IMR-90 (cell line): ENCODE measurements around the gene PDCL2. TPM values are rescaled to one million over a fixed set of nuclear protein-coding genes. Genes with fewer than 3 reads are reported as not detected.

Experiments used
- ATAC-seq: fragments of 200-7000 bp; cut with Tn5 transposase; 2 replicates; pipeline ENCODE4 v1.9.1; 2020; ENCODE audit warnings: low read depth, mild to moderate bottlenecking, moderate library complexity
- BruUV-seq: library from RNA; stranded (reverse); fragments of 400-500 nt; replicated peaks from 2 replicates; lab custom pipeline; 2021; lab: Mats Ljungman, UMichigan
- CTCF ChIA-PET: fragments of 300-600 bp; formaldehyde crosslinking; extraction: SDS; loops from one replicate; lab custom pipeline; 2021; ENCODE audit warnings: antibody characterized with exemption; lab: Yijun Ruan, JAX
- POLR2A ChIA-PET: fragments of 300-600 bp; sonication (Branson Sonifier 250); formaldehyde crosslinking; loops from one replicate; lab custom pipeline; 2022; ENCODE audit warnings: antibody characterized with exemption; ENCODE audit not compliant: unreplicated experiment; lab: Charles Lee
- DNase-seq: peaks from one replicate; pipeline ENCODE4 v3.0.0; 2013
- H2AFZ ChIP-seq: replicated peaks from 2 replicates; pipeline ENCODE3; 2013; ENCODE audit warnings: low read length, mild to moderate bottlenecking; ENCODE audit not compliant: poor library complexity
- H2AK5ac ChIP-seq: 2 replicates; pipeline ENCODE4 v1.6.1; 2013; ENCODE audit warnings: low read depth, low read length, inconsistent platforms
- H2AK9ac ChIP-seq: replicated peaks from 2 replicates; pipeline ENCODE3; 2013; ENCODE audit warnings: mild to moderate bottlenecking, low read depth, low read length, moderate library complexity; ENCODE audit not compliant: poor library complexity
- H2BK120ac ChIP-seq: 2 replicates; pipeline ENCODE4 v1.6.1; 2013; ENCODE audit warnings: low read depth, low read length, inconsistent platforms
- H2BK15ac ChIP-seq: 3 replicates; pipeline ENCODE4 v1.6.1; 2013; ENCODE audit warnings: low read depth, low read length, inconsistent platforms
- H2BK20ac ChIP-seq: 2 replicates; pipeline ENCODE4 v1.6.1; 2013; ENCODE audit warnings: low read depth, mild to moderate bottlenecking, inconsistent platforms, low read length, moderate library complexity
- H2BK5ac ChIP-seq: 2 replicates; pipeline ENCODE4 v1.6.1; 2013; ENCODE audit warnings: mild to moderate bottlenecking, low read depth, low read length, inconsistent platforms; ENCODE audit not compliant: poor library complexity, severe bottlenecking
- H3K14ac ChIP-seq: replicated peaks from 2 replicates; pipeline ENCODE4 v1.6.1; 2013; ENCODE audit warnings: low read depth, low read length, inconsistent platforms
- H3K18ac ChIP-seq: 2 replicates; pipeline ENCODE4 v1.6.1; 2013; ENCODE audit warnings: low read depth, low read length, control low read depth
- H3K23ac ChIP-seq: 2 replicates; pipeline ENCODE4 v1.6.1; 2013; ENCODE audit warnings: low read depth, low read length, inconsistent platforms
- H3K27ac ChIP-seq: 2 replicates; pipeline ENCODE4 v1.5.1; 2013; ENCODE audit warnings: mild to moderate bottlenecking, control low read depth, low read length; ENCODE audit not compliant: insufficient read depth
- H3K27me3 ChIP-seq: 2 replicates; pipeline ENCODE4 v1.6.1; 2013; ENCODE audit warnings: low read length; ENCODE audit not compliant: control insufficient read depth, insufficient read depth
- H3K36me3 ChIP-seq: 2 replicates; pipeline ENCODE4 v1.6.1; 2013; ENCODE audit warnings: low read length, mixed read lengths; ENCODE audit not compliant: control insufficient read depth, insufficient read depth
- H3K4ac ChIP-seq: 2 replicates; pipeline ENCODE4 v1.6.1; 2013; ENCODE audit warnings: low read depth, low read length, inconsistent platforms
- H3K4me1 ChIP-seq: 2 replicates; pipeline ENCODE4 v1.6.1; 2013; ENCODE audit warnings: low read length, mixed read lengths; ENCODE audit not compliant: control insufficient read depth, insufficient read depth
- H3K4me2 ChIP-seq: 2 replicates; pipeline ENCODE4 v1.6.1; 2013; ENCODE audit warnings: low read depth, mild to moderate bottlenecking, control low read depth, low read length, moderate library complexity
- H3K4me3 ChIP-seq: 2 replicates; pipeline ENCODE4 v1.5.1; 2013; ENCODE audit warnings: low read depth, mild to moderate bottlenecking, control low read depth, low read length, moderate library complexity; ENCODE audit not compliant: insufficient read depth
- H3K56ac ChIP-seq: 2 replicates; pipeline ENCODE4 v1.6.1; 2013; ENCODE audit warnings: low read length, inconsistent platforms; ENCODE audit not compliant: insufficient read depth; ENCODE audit errors: extremely low read depth
- H3K79me1 ChIP-seq, 2 experiments: 2 replicates each; pipeline ENCODE4 v1.6.1; 2013; ENCODE audit warnings: low read length in 2 of 2, inconsistent platforms in 1 of 2, low read depth in 1 of 2
- H3K9ac ChIP-seq: 2 replicates; pipeline ENCODE4 v1.6.1; 2013; ENCODE audit warnings: low read depth, low read length, control low read depth
- H3K9me1 ChIP-seq: 2 replicates; pipeline ENCODE4 v1.6.1; 2013; ENCODE audit warnings: low read length, inconsistent platforms; ENCODE audit not compliant: insufficient read depth
- H3K9me3 ChIP-seq: 2 replicates; pipeline ENCODE4 v1.6.1; 2013; ENCODE audit warnings: low read length; ENCODE audit not compliant: control insufficient read depth, insufficient read depth
- H4K20me1 ChIP-seq: 2 replicates; pipeline ENCODE4 v1.6.1; 2013; ENCODE audit warnings: low read length, inconsistent platforms; ENCODE audit not compliant: insufficient read depth
- H4K5ac ChIP-seq: 2 replicates; pipeline ENCODE4 v1.6.1; 2013; ENCODE audit warnings: mild to moderate bottlenecking, low read depth, low read length, control low read depth
- H4K8ac ChIP-seq, 2 experiments: 2 replicates each; pipeline ENCODE4 v1.6.1; 2013; ENCODE audit warnings: low read depth in 2 of 2, low read length in 2 of 2, control low read depth in 1 of 2, inconsistent platforms in 1 of 2
- H4K91ac ChIP-seq: 2 replicates; pipeline ENCODE4 v1.6.1; 2013; ENCODE audit warnings: low read depth, low read length, inconsistent platforms; ENCODE audit not compliant: insufficient read depth
- BHLHE40 ChIP-seq: fragments of 150-350 bp; IDR thresholded peaks from 2 replicates; pipeline ENCODE4 v1.6.1; 2016; ENCODE audit warnings: mild to moderate bottlenecking, low read depth, low read length
- CEBPB ChIP-seq: IDR thresholded peaks from 2 replicates; pipeline ENCODE4 v1.6.1; 2012; ENCODE audit warnings: low read depth, low read length, improper control_type of control experiment
- CHD1 ChIP-seq: IDR thresholded peaks from 2 replicates; pipeline ENCODE4 v1.6.1; 2012; ENCODE audit warnings: low read depth, low read length, improper control_type of control experiment
- FOS ChIP-seq: fragments of 150-350 bp; IDR thresholded peaks from 2 replicates; pipeline ENCODE4 v1.6.1; 2016; ENCODE audit warnings: low read depth, low read length
- MAFK ChIP-seq: IDR thresholded peaks from 2 replicates; pipeline ENCODE4 v1.6.1; 2012; ENCODE audit warnings: low read depth, low read length, improper control_type of control experiment
- MAZ ChIP-seq: IDR thresholded peaks from 2 replicates; pipeline ENCODE4 v1.6.1; 2012; ENCODE audit warnings: low read depth, mild to moderate bottlenecking, low read length, improper control_type of control experiment, moderate library complexity, borderline replicate concordance
- MXI1 ChIP-seq: IDR thresholded peaks from 2 replicates; pipeline ENCODE4 v1.6.1; 2012; ENCODE audit warnings: low read depth, mild to moderate bottlenecking, low read length, moderate library complexity, borderline replicate concordance
- POLR2A ChIP-seq: IDR thresholded peaks from 2 replicates; pipeline ENCODE4 v1.6.1; 2012; ENCODE audit warnings: mild to moderate bottlenecking, low read depth, low read length
- RAD21 ChIP-seq: IDR thresholded peaks from 2 replicates; pipeline ENCODE4 v1.6.1; 2012; ENCODE audit warnings: low read length, improper control_type of control experiment
- RCOR1 ChIP-seq: IDR thresholded peaks from 2 replicates; pipeline ENCODE4 v1.6.1; 2012; ENCODE audit warnings: mild to moderate bottlenecking, low read length, improper control_type of control experiment; ENCODE audit not compliant: insufficient replicate concordance
- RFX5 ChIP-seq: IDR thresholded peaks from 2 replicates; pipeline ENCODE4 v1.8.0; 2012; ENCODE audit warnings: low read depth, mild to moderate bottlenecking, low read length, moderate library complexity
- SMC3 ChIP-seq: fragments of 150-350 bp; IDR thresholded peaks from 2 replicates; pipeline ENCODE4 v1.6.1; 2016; ENCODE audit warnings: low read depth, mild to moderate bottlenecking, antibody characterized with exemption, low read length, moderate library complexity
- WGBS, 2 experiments: methylation state at CpG; one replicate each; pipeline versions ENCODE4 v1.1.5 to v1.1.7; 2013; ENCODE audit warnings: missing lambda C conversion rate in 2 of 2; ENCODE audit not compliant: insufficient read length in 1 of 2; ENCODE audit errors: extremely low coverage in 2 of 2; 5-methylcytosine and 5-hydroxymethylcytosine counted together
- dilution Hi-C: fragments of 300-500 bp; cut with HindIII; formaldehyde crosslinking; loops from one replicate; pipeline ENCODE4 v1.14.3; 2018; ENCODE audit warnings: low sequenced_read_pairs; ENCODE audit not compliant: unreplicated experiment
- in situ Hi-C: fragments of 300-500 bp; cut with MboI; formaldehyde crosslinking; loops from 3 replicates; pipeline ENCODE4 v1.14.3; 2019; ENCODE audit warnings: low sequenced_read_pairs, inconsistent platforms, mixed read lengths
- intact Hi-C: fragments of 100-400 bp; cut with micrococcal nuclease; formaldehyde crosslinking; loops from 2 replicates; pipeline ENCODE4 v1.10.0; 2022
- polyA plus RNA-seq, 3 experiments: library from polyadenylated mRNA; depleted of rRNA; stranded (reverse); fragments of >200 nt; gene quantifications; 2 replicates each; pipeline ENCODE4 v1.2.3, GENCODE V29; 2012; ENCODE audit warnings: low replicate concordance in 1 of 3
- total RNA-seq: library from RNA; depleted of rRNA; stranded (reverse); fragments of >200 nt; gene quantifications from 2 replicates; pipeline ENCODE4 v1.2.3, GENCODE V29; 2012
- TF ChIP-seq, protein P1 (sequence below): fragments of 150-350 bp; IDR thresholded peaks from 2 replicates; pipeline ENCODE4 v1.6.1; 2016; ENCODE audit warnings: low read depth, mild to moderate bottlenecking, low read length, moderate library complexity, borderline replicate concordance
- TF ChIP-seq, protein P2 (sequence below): fragments of 150-350 bp; IDR thresholded peaks from 2 replicates; pipeline ENCODE4 v1.6.1; 2017; ENCODE audit warnings: mild to moderate bottlenecking, antibody characterized with exemption, low read length, low read depth
- TF ChIP-seq, protein P3 (sequence below): conservative IDR thresholded peaks from 2 replicates; pipeline ENCODE4 v1.5.1; 2012; ENCODE audit warnings: mild to moderate bottlenecking, low read depth, low read length, improper control_type of control experiment

Gene PDCL2
- total and polyA plus RNA-seq, 2 of the 4 experiments (the other 2 are of a cell fraction) = not detected

DNA sequence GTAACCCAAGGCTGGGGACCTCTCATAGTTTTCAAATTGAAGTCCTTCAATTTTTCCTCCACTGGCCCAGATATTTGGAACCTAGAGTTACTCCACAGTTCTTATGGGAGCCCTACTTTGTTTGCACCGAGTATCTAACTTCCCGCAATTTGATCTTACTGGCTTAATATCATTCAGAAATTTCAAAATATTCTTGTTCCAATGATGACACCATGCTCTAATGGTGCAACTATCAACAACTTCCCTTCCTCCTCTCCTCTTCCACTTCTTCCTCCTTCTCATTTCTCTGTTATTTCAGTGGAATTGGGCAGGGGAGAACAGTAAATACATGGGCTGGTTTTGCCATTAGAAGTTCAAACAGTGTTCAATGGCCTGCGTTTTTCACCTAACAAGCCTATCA is 20.2 kb downstream of the PDCL2 start:
- H4K5ac ChIP-seq = no peak overlapping the region
- POLR2A ChIA-PET = no interaction called here
- CTCF ChIA-PET = no interaction called here
- no peak overlapping the region for H3K4me3 ChIP-seq
- no peak overlapping the region for H2AK9ac ChIP-seq
- BruUV-seq = no TSS peak
- H3K4ac ChIP-seq = no peak overlapping the region
- dilution Hi-C loops (no loop called here), intact Hi-C loops (loop anchor here (2.0 kb wide), 1 partner anchor 33 kb away; no protein-coding TSS in a partner anchor), in situ Hi-C loops (loop anchor here (25.0 kb wide), 1 partner anchor 560 kb away; no protein-coding TSS in a partner anchor)
- H4K8ac ChIP-seq = no peak overlapping the region
- H2BK120ac ChIP-seq = no peak overlapping the region
- no peaks in the 10 kb centered on the region for H3K4me1 ChIP-seq
- DNase-seq = no peak
- no peak overlapping the region for H2AFZ ChIP-seq
- H3K9me1 ChIP-seq = no peaks in the 10 kb centered on the region
- H4K20me1 ChIP-seq = no peaks in the 10 kb centered on the region
- H3K79me1 ChIP-seq = no peaks in the 10 kb centered on the region
- no peak overlapping the region for H2BK20ac ChIP-seq
- no peak overlapping the region for H2BK15ac ChIP-seq
- H2BK5ac ChIP-seq = no peak overlapping the region
- H3K27me3 ChIP-seq = no peaks in the 10 kb centered on the region; the same call in 1 of the 2 replicates
- no peak for ATAC-seq
- no peak overlapping the region for H4K91ac ChIP-seq
- no peak overlapping the region for H3K27ac ChIP-seq
- WGBS, 2 experiments = 90% methylated on average over 2 of the region's 3 CpGs; no CpG with 5 or more reads in 1 of the 2 experiments
- no peak overlapping the region for H3K18ac ChIP-seq
- no peak overlapping the region for H3K14ac ChIP-seq
- TF ChIP-seq CHD1 = no peak
- TF ChIP-seq RAD21 = no peak
- TF ChIP-seq, protein P1, sequence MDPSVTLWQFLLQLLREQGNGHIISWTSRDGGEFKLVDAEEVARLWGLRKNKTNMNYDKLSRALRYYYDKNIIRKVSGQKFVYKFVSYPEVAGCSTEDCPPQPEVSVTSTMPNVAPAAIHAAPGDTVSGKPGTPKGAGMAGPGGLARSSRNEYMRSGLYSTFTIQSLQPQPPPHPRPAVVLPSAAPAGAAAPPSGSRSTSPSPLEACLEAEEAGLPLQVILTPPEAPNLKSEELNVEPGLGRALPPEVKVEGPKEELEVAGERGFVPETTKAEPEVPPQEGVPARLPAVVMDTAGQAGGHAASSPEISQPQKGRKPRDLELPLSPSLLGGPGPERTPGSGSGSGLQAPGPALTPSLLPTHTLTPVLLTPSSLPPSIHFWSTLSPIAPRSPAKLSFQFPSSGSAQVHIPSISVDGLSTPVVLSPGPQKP = no peak
- TF ChIP-seq BHLHE40 = no peak
- no peak for TF ChIP-seq MXI1
- no peak for TF ChIP-seq SMC3
- no peak for TF ChIP-seq FOS
- no peak for TF ChIP-seq RCOR1
- TF ChIP-seq CEBPB = no peak
- TF ChIP-seq RFX5 = no peak
- no peak for TF ChIP-seq MAFK
- TF ChIP-seq POLR2A = no peak
- TF ChIP-seq, protein P2, sequence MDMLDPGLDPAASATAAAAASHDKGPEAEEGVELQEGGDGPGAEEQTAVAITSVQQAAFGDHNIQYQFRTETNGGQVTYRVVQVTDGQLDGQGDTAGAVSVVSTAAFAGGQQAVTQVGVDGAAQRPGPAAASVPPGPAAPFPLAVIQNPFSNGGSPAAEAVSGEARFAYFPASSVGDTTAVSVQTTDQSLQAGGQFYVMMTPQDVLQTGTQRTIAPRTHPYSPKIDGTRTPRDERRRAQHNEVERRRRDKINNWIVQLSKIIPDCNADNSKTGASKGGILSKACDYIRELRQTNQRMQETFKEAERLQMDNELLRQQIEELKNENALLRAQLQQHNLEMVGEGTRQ = no peak
- TF ChIP-seq, protein P3, sequence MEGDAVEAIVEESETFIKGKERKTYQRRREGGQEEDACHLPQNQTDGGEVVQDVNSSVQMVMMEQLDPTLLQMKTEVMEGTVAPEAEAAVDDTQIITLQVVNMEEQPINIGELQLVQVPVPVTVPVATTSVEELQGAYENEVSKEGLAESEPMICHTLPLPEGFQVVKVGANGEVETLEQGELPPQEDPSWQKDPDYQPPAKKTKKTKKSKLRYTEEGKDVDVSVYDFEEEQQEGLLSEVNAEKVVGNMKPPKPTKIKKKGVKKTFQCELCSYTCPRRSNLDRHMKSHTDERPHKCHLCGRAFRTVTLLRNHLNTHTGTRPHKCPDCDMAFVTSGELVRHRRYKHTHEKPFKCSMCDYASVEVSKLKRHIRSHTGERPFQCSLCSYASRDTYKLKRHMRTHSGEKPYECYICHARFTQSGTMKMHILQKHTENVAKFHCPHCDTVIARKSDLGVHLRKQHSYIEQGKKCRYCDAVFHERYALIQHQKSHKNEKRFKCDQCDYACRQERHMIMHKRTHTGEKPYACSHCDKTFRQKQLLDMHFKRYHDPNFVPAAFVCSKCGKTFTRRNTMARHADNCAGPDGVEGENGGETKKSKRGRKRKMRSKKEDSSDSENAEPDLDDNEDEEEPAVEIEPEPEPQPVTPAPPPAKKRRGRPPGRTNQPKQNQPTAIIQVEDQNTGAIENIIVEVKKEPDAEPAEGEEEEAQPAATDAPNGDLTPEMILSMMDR = no peak
- no peak for TF ChIP-seq MAZ
- no peak overlapping the region for H2AK5ac ChIP-seq
- H3K23ac ChIP-seq = no peak overlapping the region
- no peak overlapping the region for H3K9ac ChIP-seq
- peaks cover 2% of the 10 kb centered on the region; the same call in 1 of the 2 replicates for H3K9me3 ChIP-seq
- no peak overlapping the region for H3K56ac ChIP-seq
- no peaks in the 10 kb centered on the region for H3K36me3 ChIP-seq
- H3K4me2 ChIP-seq = no peak overlapping the region
